ENCODE results near the gene STPG1.

STPG1 gene

GRCh38 chr1:24349891-24350290 is 63.7 kb downstream of the STPG1 start:
- H3K4me3 ChIP-seq (replicated peaks; ENCODE audit: low read depth, low read length): no peak overlapping the region
- no peak for TF ChIP-seq CTCF (IDR thresholded peaks at IDR 0.05; ENCODE audit: low read depth, low read length, missing control alignments)
- no peak for DNase-seq (ENCODE audit: extremely low read depth, low read depth)

- no peak for DNase-seq (ENCODE audit: extremely low read depth, low read depth)
- TF ChIP-seq CTCF (IDR thresholded peaks at IDR 0.05; ENCODE audit: low read depth, low read length, missing control alignments): no peak
These were observed 65.4 kb downstream of the STPG1 start for GRCh38 chr1:24348196-24348595.

GRCh38 chr1:24347159-24347934 is 66.2 kb downstream of the STPG1 start:
- no peak overlapping the region for H3K4me3 ChIP-seq (replicated peaks; ENCODE audit: low read depth, low read length)
- TF ChIP-seq CTCF (IDR thresholded peaks at IDR 0.05; ENCODE audit: low read depth, low read length, missing control alignments): no peak
- DNase-seq (ENCODE audit: extremely low read depth, low read depth): no peak

More at GRCh38 chr1:24348196-24348595, 65.4 kb downstream of the STPG1 start:
- H3K4me3 ChIP-seq (replicated peaks; ENCODE audit: low read depth, low read length): no peak overlapping the region

GRCh38 chr1:24345334-24345733 is 68.2 kb downstream of the STPG1 start:
- no peak overlapping the region for H3K4me3 ChIP-seq (replicated peaks; ENCODE audit: low read depth, low read length)
- no peak for TF ChIP-seq CTCF (IDR thresholded peaks at IDR 0.05; ENCODE audit: low read depth, low read length, missing control alignments)
- DNase-seq (ENCODE audit: extremely low read depth, low read depth): no peak

- TF ChIP-seq CTCF (IDR thresholded peaks at IDR 0.05; ENCODE audit: low read depth, low read length, missing control alignments): no peak
- DNase-seq (ENCODE audit: extremely low read depth, low read depth): no peak
- no peak overlapping the region for H3K4me3 ChIP-seq (replicated peaks; ENCODE audit: low read depth, low read length)
These were observed 69.4 kb downstream of the STPG1 start for GRCh38 chr1:24344090-24344742.

GRCh38 chr1:24343412-24344089 is 70.0 kb downstream of the STPG1 start:
- no peak for DNase-seq (ENCODE audit: extremely low read depth, low read depth)
- no peak for TF ChIP-seq CTCF (IDR thresholded peaks at IDR 0.05; ENCODE audit: low read depth, low read length, missing control alignments)
- no peak overlapping the region for H3K4me3 ChIP-seq (replicated peaks; ENCODE audit: low read depth, low read length)
